Activated CD8-positive, alpha-beta T cell treated with anti-CD3 and anti-CD28 coated beads for 36 hours (primary cell): ENCODE measurements around the gene IRS1. TPM values are rescaled to one million over a fixed set of nuclear protein-coding genes. Genes with fewer than 3 reads are reported as not detected.
"Not testable (repeated sequence)": the region's sequence is repeated elsewhere in the genome, so short reads cannot be mapped to it uniquely, and the experiment has no call there.

Experiments
- ATAC-seq: fragments of 200-7000 bp; cut with Tn5 transposase; one replicate; pipeline ENCODE4 v1.10.0; 2021; ENCODE audit warnings: mild to moderate bottlenecking, moderate library complexity
- CTCF ChIA-PET: fragments of 350-600 bp; sonication (Branson Sonifier 250); formaldehyde crosslinking; loops from one replicate; lab custom pipeline; 2021; ENCODE audit warnings: antibody characterized with exemption; lab: Charles Lee
- POLR2A ChIA-PET: fragments of 350-600 bp; sonication (Branson Sonifier 250); formaldehyde crosslinking; loops from one replicate; lab custom pipeline; 2021; ENCODE audit warnings: antibody characterized with exemption; lab: Charles Lee
- DNase-seq: peaks from one replicate; pipeline ENCODE4 v3.0.0-alpha.2; 2020
- H3K27ac Mint-ChIP-seq: one replicate; pipeline ENCODE4 v1.8.0; 2021; ENCODE audit warnings: mild to moderate bottlenecking, mixed read lengths
- H3K27me3 Mint-ChIP-seq: one replicate; pipeline ENCODE4 v1.8.0; 2021; ENCODE audit warnings: mixed read lengths
- H3K36me3 Mint-ChIP-seq: one replicate; pipeline ENCODE4 v1.8.0; 2021; ENCODE audit warnings: low read depth, mixed read lengths
- H3K4me1 Mint-ChIP-seq: one replicate; pipeline ENCODE4 v1.8.0; 2021; ENCODE audit warnings: low read depth, mixed read lengths
- H3K4me3 Mint-ChIP-seq: one replicate; pipeline ENCODE4 v1.8.0; 2021; ENCODE audit warnings: mild to moderate bottlenecking, moderate library complexity, mixed read lengths
- H3K9me3 Mint-ChIP-seq: one replicate; pipeline ENCODE4 v1.8.0; 2021; ENCODE audit warnings: mixed read lengths
- CTCF ChIP-seq: fragments of 200-600 bp; IDR thresholded peaks from one replicate; pipeline ENCODE4 v1.8.0; 2022; ENCODE audit warnings: antibody characterized with exemption, mild to moderate bottlenecking
- intact Hi-C: fragments of 100-400 bp; cut with micrococcal nuclease; formaldehyde crosslinking; loops from one replicate; pipeline ENCODE4 v1.10.0; 2022
- total RNA-seq, 2 experiments: library from RNA; stranded (reverse); gene quantifications; one replicate each; pipeline ENCODE4 v1.2.3, GENCODE V29; 2021

The IRS1 gene
- total RNA-seq, 2 experiments from 2014 or later: 3.5 to 4.0 TPM

- Mint-ChIP-seq H3K4me3 (no peak overlapping the region), H3K4me1 (peaks cover 39% of the 10 kb centered on the region), H3K27me3 (no peaks in the 10 kb centered on the region), H3K27ac (no peak overlapping the region), H3K36me3 (peaks cover 29% of the 10 kb centered on the region), H3K9me3 (peaks cover 5% of the 10 kb centered on the region)
- ATAC-seq (no peak), DNase-seq (no peak)
- ChIA-PET CTCF (interaction anchor here (1.0 to 1.7 kb wide), 3 partner anchors 10 to 43 kb away, joined by 3 to 6 read pairs (median 3); no protein-coding TSS in a partner anchor), POLR2A (interaction anchor here (0.8 kb wide), 1 partner anchor 10 kb away, joined by 4 read pairs; the partner anchor contains the start of gene RHBDD1)
- intact Hi-C loops: no loop called here
- no peak for TF ChIP-seq CTCF
Measured at GRCh38 chr2:226845386-226846116, 45.9 kb upstream of the IRS1 start.

- CTCF ChIA-PET, H3K9me3 Mint-ChIP-seq, POLR2A ChIA-PET, ATAC-seq, H3K4me3 Mint-ChIP-seq, intact Hi-C loops, H3K27ac Mint-ChIP-seq, DNase-seq, H3K27me3 Mint-ChIP-seq: not testable (repeated sequence)
- peaks cover 50% of the 10 kb centered on the region for H3K36me3 Mint-ChIP-seq
- H3K4me1 Mint-ChIP-seq: peaks cover 61% of the 10 kb centered on the region
Measured at GRCh38 chr2:226843001-226843400, 43.4 kb upstream of the IRS1 start.

- H3K4me3 Mint-ChIP-seq: peak overlapping the region; percentile 44
- intact Hi-C loops: loop anchor here (5.0 kb wide), 2 partner anchors 38 to 142 kb away; no protein-coding TSS in a partner anchor
- H3K27me3 Mint-ChIP-seq: no peaks in the 10 kb centered on the region
- H3K4me1 Mint-ChIP-seq: peaks cover 60% of the 10 kb centered on the region
- CTCF ChIA-PET: interaction anchor here (0.9 kb wide), 1 partner anchor 42 kb away, joined by 3 read pairs; no protein-coding TSS in a partner anchor
- peak overlapping the region; percentile 78 for H3K27ac Mint-ChIP-seq
- DNase-seq: peak; percentile 40
- peaks cover 5% of the 10 kb centered on the region for H3K9me3 Mint-ChIP-seq
- POLR2A ChIA-PET: no interaction called here
- TF ChIP-seq CTCF: no peak
- H3K36me3 Mint-ChIP-seq: peaks cover 57% of the 10 kb centered on the region
- no peak for ATAC-seq
Measured at GRCh38 chr2:226839951-226840350, 40.3 kb upstream of the IRS1 start.

- no peaks in the 10 kb centered on the region for H3K27me3 Mint-ChIP-seq
- intact Hi-C loops: loop anchor here (5.0 kb wide), 2 partner anchors 37 to 143 kb away; no protein-coding TSS in a partner anchor
- POLR2A ChIA-PET: no interaction called here
- peaks cover 61% of the 10 kb centered on the region for H3K36me3 Mint-ChIP-seq
- peak overlapping the region; percentile 88 for H3K4me3 Mint-ChIP-seq
- ATAC-seq: no peak
- DNase-seq: no peak
- TF ChIP-seq CTCF: no peak
- peaks cover 56% of the 10 kb centered on the region for H3K4me1 Mint-ChIP-seq
- peak overlapping the region; percentile 96 for H3K27ac Mint-ChIP-seq
- CTCF ChIA-PET: interaction anchor here (1.2 kb wide), 1 partner anchor 39 kb away, joined by 5 read pairs; no protein-coding TSS in a partner anchor
- peaks cover 5% of the 10 kb centered on the region for H3K9me3 Mint-ChIP-seq
Measured at GRCh38 chr2:226839161-226839560, 39.5 kb upstream of the IRS1 start.

GRCh38 chr2:226838722-226839121, 39.1 kb upstream of the IRS1 start:
- peaks cover 54% of the 10 kb centered on the region for H3K4me1 Mint-ChIP-seq
- H3K36me3 Mint-ChIP-seq: peaks cover 61% of the 10 kb centered on the region
- intact Hi-C loops: loop anchor here (5.0 kb wide), 2 partner anchors 36 to 144 kb away; no protein-coding TSS in a partner anchor
- TF ChIP-seq CTCF: no peak
- peaks cover 5% of the 10 kb centered on the region for H3K9me3 Mint-ChIP-seq
- CTCF ChIA-PET: interaction anchor here (1.2 to 1.5 kb wide), 2 partner anchors 38 to 40 kb away, joined by 3 to 5 read pairs; no protein-coding TSS in a partner anchor
- peak overlapping the region; percentile 88 for H3K4me3 Mint-ChIP-seq
- DNase-seq: no peak
- ATAC-seq: no peak
- POLR2A ChIA-PET: no interaction called here
- no peaks in the 10 kb centered on the region for H3K27me3 Mint-ChIP-seq
- peak overlapping the region; percentile 96 for H3K27ac Mint-ChIP-seq
